Measurements from ENCODE around the gene NFU1. TPM values are rescaled to one million over a fixed set of nuclear protein-coding genes. Genes with fewer than 3 reads are reported as not detected.
A peak's percentile ranks its signal among the peaks of the same experiment; 100 is the strongest.

The NFU1 gene
- total and polyA plus RNA-seq, 2 of the 13 experiments (the other 11 are each of a cell fraction or from before 2014, with no cell fraction given), result 39.1 to 84.0 TPM

DNA sequence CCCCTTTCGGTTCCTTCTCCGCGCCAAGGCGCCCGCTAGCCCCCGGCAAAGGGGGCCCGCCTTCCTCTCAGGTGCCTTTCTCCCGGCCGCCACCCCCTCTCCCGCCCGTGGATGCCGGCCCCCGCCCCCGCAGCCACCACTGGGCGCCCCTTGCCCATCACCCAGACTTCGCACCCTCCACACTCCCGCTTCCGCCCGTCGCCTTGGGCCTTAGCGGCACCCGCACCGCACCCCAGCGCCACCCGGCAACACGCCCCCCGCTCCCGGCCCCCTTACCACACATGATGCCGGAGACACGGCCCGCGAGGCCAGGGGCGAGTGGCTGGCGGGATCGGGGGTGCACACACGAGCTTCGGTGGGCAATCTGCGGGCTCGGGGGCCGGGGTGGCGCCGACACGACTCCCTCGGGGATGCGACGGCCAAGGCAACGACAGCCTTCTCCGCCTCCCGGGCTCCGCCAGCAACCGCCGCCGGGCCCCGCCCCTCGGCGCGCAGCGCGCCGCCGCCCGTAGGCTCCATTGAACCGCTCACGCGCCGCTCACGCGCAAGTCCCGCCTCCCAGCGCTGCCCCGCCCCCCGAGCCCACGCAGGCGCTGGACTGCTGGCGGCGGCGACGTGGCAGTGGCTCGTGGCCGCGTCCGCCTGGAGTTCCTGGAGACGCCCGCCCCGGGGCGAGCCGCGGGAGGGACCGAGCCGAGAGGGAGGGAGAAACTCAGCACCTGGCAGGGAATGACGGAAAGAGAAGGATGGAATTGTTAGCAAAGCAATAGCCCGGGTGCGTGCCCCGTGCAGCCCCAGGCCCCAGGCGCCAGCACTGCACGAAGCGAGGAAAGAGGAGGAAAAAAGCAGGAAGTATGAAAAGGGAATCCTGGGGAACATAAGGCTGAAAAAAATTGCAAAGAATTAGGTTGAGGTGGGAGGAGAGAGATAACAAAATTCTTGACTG lies 50.2 kb downstream of the NFU1 start, which contains the start of gene GFPT1 (continued):
- TF ChIP-seq STAT5B (CRISPR knock-in tag; IDR thresholded peaks at IDR 0.05) (no peak), SCMH1 (CRISPR knock-in tag; IDR thresholded peaks at IDR 0.05; ENCODE audit: borderline replicate concordance) (no peak), ISL2 (CRISPR knock-in tag; IDR thresholded peaks at IDR 0.05) (peak; percentile 71; the same call in 1 of the 2 replicates), NAIF1 (CRISPR knock-in tag; IDR thresholded peaks at IDR 0.05; ENCODE audit: borderline replicate concordance) (no peak), FOSL2 (CRISPR knock-in tag; IDR thresholded peaks at IDR 0.05) (0 out of 2 replicates have a peak, but pooled peaks have one; percentile 22), TMF1 (CRISPR knock-in tag; IDR thresholded peaks at IDR 0.05; ENCODE audit: low read depth) (no peak; the same call in none of the 2 replicates), DMTF1 (CRISPR knock-in tag; IDR thresholded peaks at IDR 0.05) (no peak), ZNF33B (CRISPR knock-in tag; IDR thresholded peaks at IDR 0.05) (peak; percentile 95), GFI1 (CRISPR knock-in tag; IDR thresholded peaks at IDR 0.05; ENCODE audit: borderline replicate concordance) (no peak; the same call in 1 of the 2 replicates), ZNF335 (CRISPR knock-in tag; IDR thresholded peaks at IDR 0.05) (no peak), HOXA5 (CRISPR knock-in tag; IDR thresholded peaks at IDR 0.05) (peak; percentile 94), ZNF33A (CRISPR knock-in tag; IDR thresholded peaks at IDR 0.05; ENCODE audit: borderline replicate concordance) (0 out of 2 replicates have a peak, but pooled peaks have one; percentile 46), ESRRA (CRISPR knock-in tag; IDR thresholded peaks at IDR 0.05; ENCODE audit: low read depth) (peak; percentile 84), HIVEP1 (CRISPR knock-in tag; IDR thresholded peaks at IDR 0.05) (no peak), SMARCC2 (IDR thresholded peaks at IDR 0.05) (no peak), ZNF326 (CRISPR knock-in tag; IDR thresholded peaks at IDR 0.05; ENCODE audit: borderline replicate concordance) (no peak), ZNF556 (CRISPR knock-in tag; IDR thresholded peaks at IDR 0.05; ENCODE audit: borderline replicate concordance) (peak; percentile 87), MAFG (CRISPR knock-in tag; IDR thresholded peaks at IDR 0.05) (no peak), HMGXB3 (CRISPR knock-in tag; IDR thresholded peaks at IDR 0.05; ENCODE audit: borderline replicate concordance) (no peak), ZNF17 (CRISPR knock-in tag; IDR thresholded peaks at IDR 0.05) (no peak), DNMT1 (CRISPR knock-in tag; IDR thresholded peaks at IDR 0.05) (peak; percentile 96)
- TF ChIP-seq, protein P1, sequence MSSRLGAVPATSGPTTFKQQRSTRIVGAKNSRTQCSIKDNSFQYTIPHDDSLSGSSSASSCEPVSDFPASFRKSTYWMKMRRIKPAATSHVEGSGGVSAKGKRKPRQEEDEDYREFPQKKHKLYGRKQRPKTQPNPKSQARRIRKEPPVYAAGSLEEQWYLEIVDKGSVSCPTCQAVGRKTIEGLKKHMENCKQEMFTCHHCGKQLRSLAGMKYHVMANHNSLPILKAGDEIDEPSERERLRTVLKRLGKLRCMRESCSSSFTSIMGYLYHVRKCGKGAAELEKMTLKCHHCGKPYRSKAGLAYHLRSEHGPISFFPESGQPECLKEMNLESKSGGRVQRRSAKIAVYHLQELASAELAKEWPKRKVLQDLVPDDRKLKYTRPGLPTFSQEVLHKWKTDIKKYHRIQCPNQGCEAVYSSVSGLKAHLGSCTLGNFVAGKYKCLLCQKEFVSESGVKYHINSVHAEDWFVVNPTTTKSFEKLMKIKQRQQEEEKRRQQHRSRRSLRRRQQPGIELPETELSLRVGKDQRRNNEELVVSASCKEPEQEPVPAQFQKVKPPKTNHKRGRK (CRISPR knock-in tag; IDR thresholded peaks at IDR 0.05), result peak; percentile 32; the same call in 1 of the 2 replicates

Data from HepG2 (cell line).